Putamen (tissue), 1 donor: ENCODE results near the gene EHHADH.

Experiments
- DNase-seq: peaks from one replicate; pipeline ENCODE4 v3.0.0-alpha.2; 2016; ENCODE audit warnings: low spot score

Gene EHHADH

DNA sequence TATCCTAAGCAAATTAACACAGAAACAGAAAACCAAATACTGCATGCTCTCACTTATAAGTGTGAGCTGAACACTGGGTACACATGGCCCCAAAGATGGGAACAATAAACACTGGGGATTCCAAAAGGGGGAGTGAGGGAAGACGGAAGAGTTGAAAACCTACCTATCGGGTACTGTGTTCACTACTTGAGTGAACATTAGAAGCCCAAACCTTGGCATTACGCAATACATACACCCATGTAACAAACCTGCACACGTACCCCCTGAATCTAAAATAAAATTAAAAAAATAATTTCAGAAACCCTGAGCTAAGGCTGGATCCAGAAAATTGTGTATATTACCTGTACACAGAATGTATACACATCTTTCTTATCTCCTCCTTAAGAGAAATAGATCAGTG is 58.2 kb downstream of the EHHADH start:
- no peak for DNase-seq

DNA sequence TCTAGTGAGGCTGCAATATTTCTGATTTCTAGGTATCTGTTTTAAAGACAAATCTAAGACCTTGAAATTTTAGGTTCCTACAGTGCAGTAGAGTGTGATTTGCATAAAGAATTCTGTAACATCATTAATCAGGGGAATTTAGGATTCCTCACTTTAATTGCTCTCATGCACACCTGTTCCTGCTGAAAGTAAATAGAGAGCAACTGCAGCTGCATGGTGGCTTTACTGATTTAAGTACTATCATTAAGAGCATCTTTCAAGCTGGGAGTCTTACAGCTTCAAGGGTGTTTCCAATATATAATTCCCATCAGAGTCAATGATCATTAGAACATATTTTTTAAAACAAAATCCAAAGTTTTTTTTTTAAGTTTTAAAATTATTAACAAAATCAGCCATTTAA is 65.0 kb downstream of the EHHADH start:
- no peak for DNase-seq

DNA sequence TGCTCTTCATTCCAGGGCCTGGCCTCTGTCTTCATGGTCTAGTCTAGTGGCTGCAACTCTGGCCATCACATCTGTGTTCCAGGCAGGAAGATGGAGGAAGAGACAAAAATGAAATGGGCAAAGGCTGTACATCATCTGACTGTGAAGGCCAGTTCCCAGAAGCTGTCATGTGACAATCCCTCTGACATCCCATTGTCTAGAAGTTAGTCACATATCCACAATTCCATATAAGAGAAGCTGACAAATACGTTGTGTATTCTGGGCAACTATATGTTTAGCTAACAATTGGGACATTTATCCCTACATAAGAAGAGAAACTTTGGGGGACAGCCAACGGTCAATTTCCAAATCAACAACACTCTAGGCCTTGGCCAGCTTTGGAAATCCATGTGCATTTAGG is 66.5 kb downstream of the EHHADH start:
- no peak for DNase-seq

DNA sequence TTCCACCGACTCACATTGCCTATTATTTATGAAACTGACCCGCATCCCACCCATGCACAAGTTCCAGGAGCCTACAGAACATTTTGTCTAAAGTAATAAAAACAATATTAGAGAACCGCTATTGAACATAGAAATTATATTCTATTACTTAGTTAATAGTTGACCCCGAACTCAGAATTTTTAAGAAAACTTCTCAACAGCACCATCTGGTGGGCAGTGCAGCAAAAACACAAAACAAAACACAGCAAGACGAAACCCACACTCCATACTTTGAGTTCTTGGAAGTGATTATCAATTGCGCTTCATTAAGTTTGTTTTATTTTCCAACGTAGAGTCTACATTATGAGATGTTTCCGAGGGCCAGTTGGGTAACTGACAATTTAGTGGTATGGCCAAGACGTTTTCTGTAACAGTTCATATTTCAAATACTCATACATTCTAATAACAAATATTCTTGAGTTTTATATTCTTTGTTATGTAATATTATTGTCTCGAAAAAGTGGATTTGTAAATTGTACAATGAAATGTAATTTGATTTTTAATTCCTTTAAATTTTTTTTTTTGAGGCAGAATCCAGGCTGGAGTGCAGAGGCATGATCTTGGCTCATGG is 77.0 kb downstream of the EHHADH start:
- DNase-seq: no peak

DNA sequence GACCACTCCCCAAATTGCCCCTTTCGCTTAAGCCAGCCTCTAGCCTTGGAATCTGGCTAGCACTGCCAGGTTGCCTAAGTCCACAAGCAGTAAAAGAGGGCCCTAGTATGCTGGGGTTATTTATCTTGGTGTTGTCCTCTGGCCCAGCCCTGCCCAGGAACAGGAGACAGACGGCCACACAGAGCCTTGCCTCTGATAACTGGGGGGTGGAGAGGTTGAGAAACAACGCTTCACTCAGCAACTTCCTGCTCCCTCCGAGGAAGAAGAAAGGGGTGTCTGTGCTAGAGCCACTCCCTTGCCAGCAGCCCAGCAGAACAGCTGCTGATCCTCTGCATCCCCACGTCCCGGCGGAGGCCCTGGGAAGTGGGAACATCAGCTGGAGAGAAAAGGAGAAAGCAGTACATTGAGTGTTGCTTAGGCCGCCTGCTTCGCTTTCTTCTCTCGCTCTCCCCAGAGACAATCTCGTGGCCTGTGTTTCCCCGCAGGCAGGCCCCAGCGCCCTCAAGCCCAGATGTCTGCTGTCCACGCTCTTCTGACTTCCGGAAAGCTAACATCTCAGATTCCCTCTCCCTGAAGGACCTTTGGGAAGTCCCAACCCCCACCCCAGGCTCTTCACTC is 78.4 kb downstream of the EHHADH start:
- peak; percentile 82 for DNase-seq

DNA sequence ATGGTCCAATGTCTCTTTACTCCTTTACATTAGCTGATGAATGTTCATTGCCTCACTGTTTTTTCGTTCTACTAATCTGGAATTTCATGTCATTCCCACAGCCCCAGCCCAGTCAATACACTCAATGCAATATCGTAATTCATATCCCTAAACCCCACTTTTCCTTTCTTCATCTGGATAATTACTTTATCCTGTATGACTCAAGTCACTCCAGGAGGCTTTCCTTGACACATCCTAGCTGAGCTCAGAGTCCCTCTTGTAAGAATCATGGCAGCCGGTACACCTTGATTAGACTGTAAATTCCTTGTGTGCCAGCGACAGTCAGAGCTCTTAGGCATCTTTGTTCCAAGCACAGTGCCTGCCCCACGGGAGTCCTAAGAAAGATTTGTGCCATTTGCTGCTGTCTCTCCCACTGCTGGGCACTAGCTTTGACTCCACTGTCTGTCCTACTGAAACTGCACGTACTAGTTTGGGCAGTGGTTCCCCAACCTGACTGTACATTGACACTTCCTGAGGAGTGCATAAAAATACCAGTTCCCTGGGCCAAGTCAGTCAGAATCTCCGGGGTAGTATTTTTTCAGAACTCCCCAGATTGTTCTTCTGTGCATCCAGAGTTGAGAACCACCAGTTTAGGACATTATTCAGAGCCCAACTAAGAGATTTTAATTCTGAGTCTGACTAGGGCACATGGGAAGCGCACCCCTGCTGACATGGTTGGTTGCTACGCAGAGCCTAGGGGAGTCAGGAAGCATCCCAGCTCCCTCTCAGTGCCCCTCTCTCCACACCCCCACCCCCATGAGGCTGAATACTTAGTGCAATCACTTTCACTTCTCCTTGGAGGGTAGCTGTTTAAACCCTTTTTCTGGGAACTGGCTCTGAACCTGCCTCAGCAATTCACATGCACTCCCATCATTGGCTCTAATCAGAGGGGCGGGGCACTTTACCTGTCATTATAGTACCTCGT is 81.5 kb downstream of the EHHADH start:
- no peak for DNase-seq

DNA sequence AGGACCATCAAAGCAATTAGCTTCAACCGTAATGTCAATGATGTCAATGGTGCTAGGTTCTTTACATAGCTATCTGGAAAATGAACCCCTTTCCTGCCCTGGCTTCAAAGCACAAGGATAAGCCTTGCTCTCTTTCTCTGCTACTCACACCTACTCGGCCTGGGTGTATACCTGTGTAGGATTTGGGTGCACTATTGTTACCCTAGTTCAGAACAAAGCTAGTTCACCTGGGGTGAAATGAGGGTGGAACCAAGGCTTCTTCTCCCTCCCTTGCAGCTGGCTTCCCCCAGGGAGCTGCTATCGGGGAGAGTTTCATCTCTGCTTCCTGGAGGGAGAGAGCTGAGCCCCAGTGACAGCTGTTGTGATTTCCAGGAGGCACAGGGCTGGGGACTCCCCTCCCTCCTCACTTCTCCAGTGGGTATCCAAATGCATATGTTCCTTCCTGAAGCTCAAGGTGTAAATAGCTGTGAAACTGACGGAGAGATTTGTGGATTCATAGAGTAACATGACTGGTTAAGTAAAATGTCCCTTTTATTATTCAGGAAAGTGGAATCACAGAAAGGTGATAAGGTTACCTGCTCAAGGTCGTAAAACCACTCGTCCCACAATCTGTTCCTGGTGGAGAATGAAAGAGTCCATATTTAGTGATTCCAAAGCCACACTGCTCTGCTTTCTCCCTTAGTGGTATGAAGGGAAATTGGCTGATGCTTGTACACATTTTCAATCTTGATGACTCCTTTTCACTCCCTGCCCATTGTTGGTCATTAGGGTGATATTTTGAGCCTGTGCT is 89.2 kb downstream of the EHHADH start:
- DNase-seq: no peak

DNA sequence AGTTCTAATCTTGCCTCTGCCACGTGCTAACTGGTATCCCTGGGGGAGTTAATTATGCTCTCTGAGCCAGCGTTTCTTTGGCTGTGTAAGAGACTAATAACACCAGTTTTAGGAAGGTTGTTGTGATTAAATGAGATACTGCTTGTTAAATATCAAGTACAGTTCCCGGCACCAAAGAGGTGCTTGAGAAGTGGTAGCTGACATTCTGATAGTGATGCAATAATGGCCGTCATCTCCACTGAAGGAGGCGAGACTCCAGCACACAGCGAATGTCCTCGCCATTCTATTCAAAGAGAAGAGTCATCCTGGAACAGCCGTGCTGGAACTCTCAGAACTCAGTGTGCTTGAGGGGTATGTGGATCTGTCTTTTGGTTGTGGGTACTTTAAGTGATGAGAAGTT is 91.2 kb downstream of the EHHADH start:
- DNase-seq: no peak

DNA sequence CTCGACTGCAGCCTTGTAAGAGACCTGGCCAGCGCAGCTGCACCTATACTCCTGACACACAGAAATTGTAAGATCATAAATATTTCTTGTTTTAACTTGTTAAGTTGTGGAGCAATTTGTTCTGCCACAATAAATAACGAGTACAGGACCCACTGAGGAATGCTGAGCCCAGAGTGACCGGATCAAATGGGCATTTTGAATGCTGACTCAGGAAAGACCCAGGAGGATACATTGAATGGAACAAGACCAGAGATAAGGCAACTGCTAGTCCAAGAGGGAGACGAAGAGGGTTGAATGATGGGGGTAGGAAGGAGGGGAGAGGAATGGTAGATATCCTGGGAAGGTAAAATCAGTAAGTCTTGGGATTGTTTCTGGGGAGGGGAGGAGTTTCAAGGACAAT is 92.1 kb downstream of the EHHADH start:
- no peak for DNase-seq

DNA sequence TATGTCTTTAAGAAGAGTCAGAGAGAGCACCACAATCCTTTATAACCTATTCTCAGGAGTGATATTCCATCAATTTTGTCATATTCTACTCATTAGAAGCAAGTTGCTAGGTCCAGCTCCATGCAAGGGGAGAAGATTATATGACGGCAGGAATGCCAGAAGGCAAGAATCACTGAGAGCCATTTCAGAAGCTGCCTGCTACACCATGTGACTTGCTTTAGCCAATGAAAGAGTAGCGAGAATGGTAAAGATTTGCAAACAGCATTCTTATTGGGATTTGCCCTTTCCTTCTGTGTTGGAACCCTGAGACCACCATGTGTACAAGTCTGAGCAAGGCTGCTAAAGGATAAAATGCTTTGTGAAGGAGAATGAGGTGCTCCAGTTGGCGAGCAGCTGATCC is 96.5 kb downstream of the EHHADH start:
- no peak for DNase-seq

DNA sequence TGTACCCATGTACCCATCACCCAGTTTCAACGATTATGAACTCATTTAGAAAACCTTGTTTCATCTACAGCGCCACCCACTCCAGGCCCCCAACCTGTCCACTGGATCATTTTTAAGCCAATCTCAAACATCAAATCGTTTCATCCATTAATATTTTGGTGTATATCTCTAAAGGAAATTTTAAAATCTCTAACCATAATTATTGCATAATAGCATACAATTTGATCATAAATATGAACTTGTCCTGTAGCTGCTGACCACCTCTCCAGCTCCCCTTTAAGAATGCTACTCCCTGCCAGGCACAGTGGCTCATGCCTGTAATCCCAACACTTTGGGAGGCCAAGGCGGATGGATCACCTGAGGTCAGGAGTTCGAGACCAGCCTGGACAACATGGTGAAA is 98.2 kb downstream of the EHHADH start:
- no peak for DNase-seq

DNA sequence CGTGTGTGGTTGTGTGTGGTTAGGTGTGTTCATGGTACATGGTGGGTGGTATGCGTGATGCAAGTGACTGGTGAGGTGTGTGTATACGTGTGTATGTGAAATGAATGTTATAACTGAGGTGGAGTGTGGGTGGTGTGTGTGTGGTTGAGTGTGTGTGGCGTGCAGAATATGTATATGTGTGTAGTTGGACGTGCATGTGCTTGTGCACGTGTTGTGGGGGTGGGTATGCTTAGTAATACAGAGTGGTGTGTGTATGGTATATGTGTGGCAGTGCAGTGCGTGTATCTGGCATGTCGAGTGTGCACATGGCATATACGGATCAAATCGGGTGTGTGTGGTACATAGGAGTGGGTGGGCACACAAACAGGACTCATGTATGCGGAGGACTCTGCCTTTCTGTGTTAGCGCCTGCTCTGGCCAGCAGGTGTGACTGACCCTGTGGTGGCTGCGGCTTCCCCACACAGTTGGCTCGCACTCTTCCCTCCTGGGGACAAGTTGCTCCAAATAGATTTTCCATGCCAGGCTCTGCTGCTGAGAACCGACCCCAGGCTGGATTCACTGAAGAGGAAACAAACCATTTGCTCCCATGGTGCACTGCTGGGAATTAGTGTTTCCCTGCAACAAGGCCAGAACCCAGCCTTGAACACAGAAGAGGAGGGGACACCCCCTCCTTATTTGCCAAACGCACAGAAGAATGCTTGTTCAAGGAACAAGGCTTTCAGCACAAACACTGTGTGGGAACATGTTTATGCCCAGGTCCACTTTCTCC is 99.8 kb downstream of the EHHADH start:
- DNase-seq: no peak

DNA sequence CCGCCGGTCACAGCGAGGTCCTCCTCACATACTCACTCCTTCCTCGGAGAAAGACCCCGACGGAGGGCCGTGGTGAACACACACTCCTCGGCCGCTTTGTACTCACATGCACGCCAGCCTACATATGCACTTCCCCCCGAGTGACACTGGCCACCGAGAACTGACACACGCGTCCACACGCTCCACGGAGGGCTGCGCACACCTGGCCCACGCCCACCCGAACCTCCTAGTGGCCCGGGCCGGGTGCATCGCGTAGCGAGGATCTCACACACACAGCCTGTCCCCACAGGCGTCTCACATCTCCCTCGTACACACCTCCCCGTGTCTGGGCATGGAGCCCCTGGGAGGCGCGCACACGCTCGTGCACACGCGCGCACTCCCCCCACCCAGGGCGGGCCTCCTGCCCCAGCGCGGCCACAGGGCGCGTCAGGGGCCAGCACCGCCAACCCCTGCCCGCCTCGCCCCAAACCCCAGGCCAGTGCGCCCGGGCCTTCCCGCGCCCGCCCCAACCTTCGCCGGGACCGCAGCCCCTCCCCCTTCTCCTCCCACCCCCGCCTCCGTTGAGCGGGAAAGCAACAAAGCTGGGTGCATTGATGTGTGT is 100.6 kb downstream of the EHHADH start:
- DNase-seq: no peak

DNA sequence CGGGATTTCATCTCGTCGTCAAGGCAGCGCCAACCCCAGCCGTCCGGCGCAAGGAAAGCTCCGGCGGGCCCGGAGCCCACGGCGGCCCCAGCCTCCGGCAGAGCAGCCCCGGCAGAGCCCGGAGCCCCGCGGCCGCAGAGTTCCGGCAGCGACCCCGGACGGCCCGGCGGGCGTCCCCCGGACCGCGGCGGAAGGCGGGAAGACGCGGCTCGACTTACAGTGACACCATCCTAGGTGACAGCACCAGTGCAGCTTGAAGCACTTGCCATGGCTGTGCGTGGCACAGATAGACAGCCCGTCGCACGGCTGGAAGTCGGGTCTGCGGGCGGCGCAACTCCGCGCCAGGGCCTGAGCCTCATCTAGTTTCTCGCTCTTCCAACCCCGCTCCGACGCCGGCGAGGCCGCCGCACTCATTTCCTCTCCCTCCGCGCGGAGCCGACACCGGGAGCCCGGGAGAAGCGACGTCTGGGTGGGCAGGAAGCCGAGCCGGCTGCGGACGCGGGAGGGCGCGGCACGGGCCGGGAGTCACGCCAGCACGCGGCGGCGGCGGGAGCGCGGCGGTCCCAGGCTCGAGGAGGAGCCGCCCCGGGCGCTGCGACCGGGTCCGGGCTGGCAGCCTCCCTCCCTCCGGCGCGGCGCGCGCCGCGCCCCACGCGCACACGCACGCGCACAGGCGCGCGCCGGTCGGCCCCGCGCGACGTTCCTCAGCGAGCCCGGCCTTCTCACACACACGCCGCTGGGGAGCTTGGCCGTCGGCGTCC is 101.3 kb downstream of the EHHADH start, which contains the start of gene C3orf70:
TSS of gene C3orf70 (minus strand) at position 651 of the 761 bp plus-strand sequence. CDS start at position 414, 237 bp downstream.
- DNase-seq: peak; percentile 62

DNA sequence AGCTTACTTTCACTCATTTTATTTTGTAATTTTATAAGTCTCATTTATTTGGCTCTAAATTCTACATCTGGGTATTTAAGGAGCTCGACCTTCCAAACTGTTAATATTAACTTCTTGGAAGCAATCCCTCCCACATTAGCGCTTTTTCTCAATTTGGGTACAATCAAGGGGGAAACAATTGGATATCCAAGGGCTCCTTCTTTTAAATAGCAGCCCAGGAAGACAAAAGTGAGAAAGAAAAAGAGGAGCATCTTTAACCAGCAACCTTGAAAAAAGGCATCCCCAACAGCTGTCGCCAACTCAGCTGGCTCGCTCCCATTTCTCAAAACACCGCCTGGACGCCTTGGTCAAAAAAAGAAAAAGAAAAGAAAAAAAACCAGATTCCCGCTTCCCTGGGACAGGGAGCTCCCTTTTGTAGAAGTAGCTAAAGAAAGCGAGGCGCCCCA is 101.9 kb downstream of the EHHADH start:
- DNase-seq: no peak

DNA sequence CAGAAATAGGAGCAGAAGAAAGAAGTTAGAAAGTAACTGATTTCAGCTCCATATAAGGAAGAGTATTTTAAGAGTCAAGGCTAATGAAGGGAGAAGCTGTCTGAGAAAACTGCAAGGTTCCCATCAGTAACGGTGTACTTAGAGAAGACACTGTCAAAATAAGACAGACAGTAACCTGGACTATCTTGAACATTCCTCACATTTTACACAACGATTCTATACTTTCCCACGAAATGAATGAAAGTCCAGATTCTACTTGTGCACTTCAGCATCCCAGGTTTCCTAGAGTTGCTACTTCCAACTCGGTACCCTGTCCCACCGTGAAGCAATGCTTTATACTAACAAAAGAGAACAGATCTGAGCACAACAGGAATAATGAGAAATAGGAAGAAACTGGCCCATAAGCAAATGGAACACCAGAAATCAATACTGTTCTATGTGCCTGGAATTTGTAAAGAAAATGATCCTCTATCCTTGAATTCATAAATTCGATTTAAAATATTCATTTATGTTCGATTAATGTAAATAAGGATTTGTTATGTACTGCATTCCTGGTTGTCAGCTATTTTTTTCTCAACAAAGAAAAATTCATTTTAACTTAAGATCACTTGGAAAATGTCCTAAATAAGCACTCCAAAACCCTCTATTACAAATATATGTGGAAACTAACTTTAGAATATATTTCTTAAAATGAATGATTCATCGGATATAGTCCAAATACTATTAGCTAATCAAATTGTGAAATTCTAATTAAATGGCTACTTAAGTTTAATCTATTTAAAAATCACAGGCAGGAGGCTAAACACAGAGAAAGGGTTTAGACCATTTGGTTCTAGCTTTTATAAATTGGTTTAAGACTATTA is 102.5 kb downstream of the EHHADH start:
- no peak for DNase-seq

DNA sequence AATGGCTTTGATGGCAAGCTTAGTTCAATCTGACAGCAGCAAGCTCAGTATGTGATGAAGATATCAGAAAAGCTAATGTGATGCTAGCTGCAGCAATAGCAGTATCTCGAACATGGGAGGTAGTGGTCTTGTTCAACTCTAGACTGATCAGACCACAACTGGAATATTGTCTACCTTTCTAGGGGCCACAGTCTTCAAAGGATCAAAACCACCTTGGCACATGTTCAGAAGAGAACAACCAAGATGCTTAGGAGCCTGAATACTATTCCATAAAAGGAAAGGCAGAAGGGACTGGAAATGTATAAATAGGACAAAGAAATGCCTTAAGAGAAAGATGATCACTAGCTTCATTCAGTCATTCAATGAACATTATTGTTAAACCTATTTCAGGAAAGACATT is 103.3 kb downstream of the EHHADH start:
- DNase-seq: no peak

DNA sequence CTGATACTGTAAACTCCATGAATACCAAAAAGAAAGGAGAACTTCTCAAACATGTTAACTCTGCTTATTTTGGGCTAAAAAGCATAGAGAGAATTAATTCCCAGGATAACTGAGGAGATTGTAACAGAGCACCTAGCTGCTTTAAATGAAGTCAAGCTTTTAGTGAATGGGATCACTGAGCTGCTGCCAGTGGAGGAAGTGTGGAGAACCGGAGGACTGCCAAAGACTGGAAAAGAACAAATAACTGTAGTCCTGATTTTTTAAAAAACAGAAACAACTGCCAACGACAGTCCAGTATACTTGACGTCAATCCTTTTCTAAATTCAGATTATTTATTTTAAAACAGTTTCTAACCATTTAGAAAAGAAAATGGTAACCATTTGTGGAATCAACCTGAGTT is 104.3 kb downstream of the EHHADH start:
- no peak for DNase-seq

DNA sequence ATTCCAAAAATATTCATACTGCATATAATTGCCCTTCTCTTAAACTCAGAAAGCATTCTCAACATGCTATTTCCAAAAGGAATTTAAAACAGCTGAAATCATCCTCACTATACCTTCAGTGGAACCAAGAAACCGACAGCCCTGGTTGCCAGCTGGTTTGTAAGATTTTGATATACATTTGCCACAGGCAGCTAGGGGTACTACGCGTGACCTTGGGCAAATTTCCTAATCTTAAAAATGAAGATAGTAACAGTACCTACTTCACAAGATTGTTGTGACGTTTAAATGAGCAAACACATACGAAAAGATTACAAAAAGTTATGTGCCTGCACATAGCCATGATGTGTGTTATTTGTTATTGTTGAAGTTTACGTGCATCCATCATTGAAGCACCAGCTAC is 108.3 kb downstream of the EHHADH start:
- DNase-seq: no peak
